IPS-18c (cell line): ENCODE data around the gene PRMT3.
"Not testable (repeated sequence)": the region's sequence is repeated elsewhere in the genome, so short reads cannot be mapped to it uniquely, and the experiment has no call there.

Experiments
- H3K4me3 ChIP-seq: 2 replicates; pipeline ENCODE4 v1.7.0; 2013; ENCODE audit warnings: low read depth, mild to moderate bottlenecking, low read length, moderate library complexity; ENCODE audit not compliant: insufficient read depth
- H3K9me3 ChIP-seq: one replicate; pipeline ENCODE4 v1.6.1; 2013; ENCODE audit warnings: mild to moderate bottlenecking, low read length, moderate library complexity; ENCODE audit not compliant: control insufficient read depth, insufficient read depth

The PRMT3 gene

DNA sequence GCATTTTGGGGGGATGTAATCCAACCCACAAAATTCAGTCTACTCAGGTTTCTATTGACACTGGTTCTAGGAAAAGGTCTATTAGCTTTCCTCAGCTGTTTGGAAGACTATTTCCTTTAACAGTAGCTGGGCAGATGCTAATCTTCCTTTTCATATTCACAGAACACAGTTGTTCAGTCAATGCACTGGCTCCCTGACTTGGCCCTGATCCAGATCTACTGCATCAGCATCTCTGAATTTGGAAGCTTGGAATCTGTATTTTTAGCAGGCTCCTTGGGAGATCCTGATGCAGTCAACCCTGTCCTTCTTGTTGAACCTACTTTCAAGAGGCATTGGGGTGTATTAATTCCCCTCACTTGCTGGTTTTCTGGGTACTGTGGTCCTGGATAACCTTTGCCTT, 17.7 kb upstream of the PRMT3 start:
- H3K4me3 ChIP-seq = no peak overlapping the region
- no peaks in the 10 kb centered on the region for H3K9me3 ChIP-seq

DNA sequence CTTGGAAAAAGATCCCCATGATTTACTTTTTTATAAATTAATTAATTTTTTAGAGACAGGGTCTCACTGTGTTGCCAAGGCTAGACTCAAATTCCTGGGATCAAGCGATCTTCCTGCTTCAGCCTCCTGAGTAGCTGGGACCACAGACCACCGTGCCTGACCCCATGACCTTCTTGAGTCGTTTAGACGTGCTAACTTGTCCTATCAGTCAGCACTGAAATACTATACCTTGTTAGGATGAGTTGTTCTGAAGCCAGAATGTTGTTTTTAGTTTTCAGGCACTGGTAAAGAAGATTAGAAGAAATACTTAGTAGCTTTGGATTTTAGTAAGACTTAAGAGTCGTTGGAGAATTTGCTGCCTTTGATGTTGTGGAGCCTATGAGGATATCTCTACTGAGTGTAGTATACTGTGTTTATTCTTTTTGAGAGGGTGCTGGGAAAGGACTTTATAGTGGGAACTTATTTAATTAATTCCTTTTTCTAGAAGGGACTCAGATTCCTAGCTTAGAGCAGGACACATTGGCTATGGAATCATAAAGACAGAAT, 15.4 kb upstream of the PRMT3 start:
- H3K4me3 ChIP-seq = no peak overlapping the region
- H3K9me3 ChIP-seq = no peaks in the 10 kb centered on the region

DNA sequence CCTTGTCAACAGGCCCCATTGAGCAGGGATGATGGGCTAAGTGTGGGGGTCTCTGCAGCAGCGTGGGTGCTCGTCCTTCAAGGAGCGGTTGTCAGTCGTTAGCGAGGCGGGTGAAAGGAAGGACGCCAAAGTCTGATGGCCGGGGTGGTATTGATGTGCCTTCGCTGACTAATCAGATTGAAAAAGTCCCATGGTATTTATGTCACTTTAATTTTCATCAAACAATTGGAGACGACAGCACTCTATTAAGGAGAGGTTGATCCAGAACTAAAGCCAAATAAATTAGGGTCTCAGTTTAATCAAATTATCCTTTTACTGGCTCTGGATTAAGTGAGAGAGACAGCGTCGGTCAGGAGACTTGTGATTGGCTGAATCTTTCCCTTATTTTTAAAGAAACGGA, 14.4 kb upstream of the PRMT3 start:
- H3K4me3 ChIP-seq = no peak overlapping the region
- H3K9me3 ChIP-seq = no peaks in the 10 kb centered on the region

- Histone ChIP-seq H3K9me3 (no peaks in the 10 kb centered on the region), H3K4me3 (no peak overlapping the region)
Observed at GRCh38 chr11:20373568-20374209, 13.8 kb upstream of the PRMT3 start.

GRCh38 chr11:20374741-20375300, 12.7 kb upstream of the PRMT3 start:
- Histone ChIP-seq H3K9me3 (no peaks in the 10 kb centered on the region), H3K4me3 (no peak overlapping the region)

DNA sequence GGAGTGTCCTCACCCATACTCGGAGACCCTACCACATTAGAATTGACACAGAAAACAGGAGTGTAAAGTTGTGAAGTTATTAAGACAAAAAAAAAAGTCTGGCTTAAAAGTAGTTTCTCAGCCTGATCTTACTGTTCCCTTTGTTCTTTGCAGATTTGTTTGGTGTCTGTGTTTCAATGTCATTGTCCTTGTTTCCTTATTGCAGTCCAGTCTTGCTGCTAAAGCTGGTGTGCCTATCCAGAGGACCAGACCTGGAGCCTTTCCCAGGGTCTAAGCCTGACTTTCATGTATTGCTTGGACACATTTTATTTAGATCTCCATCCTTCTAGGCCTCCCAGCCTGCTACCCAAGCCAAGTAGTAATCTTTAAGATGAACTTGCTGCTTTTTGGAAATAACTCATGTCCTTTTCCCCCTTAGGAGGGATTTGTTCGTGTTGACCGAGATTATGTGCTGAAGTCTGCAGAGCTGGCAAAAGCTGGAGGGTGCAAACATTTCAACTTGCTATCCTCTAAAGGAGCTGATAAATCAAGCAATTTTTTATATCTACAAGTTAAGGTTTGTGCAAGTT, 11.3 kb upstream of the PRMT3 start:
- Histone ChIP-seq H3K4me3 (no peak overlapping the region), H3K9me3 (no peaks in the 10 kb centered on the region)

- not testable (repeated sequence) for H3K4me3 ChIP-seq, H3K9me3 ChIP-seq
Observed at GRCh38 chr11:20385996-20386395, 1.5 kb upstream of the PRMT3 start.

DNA sequence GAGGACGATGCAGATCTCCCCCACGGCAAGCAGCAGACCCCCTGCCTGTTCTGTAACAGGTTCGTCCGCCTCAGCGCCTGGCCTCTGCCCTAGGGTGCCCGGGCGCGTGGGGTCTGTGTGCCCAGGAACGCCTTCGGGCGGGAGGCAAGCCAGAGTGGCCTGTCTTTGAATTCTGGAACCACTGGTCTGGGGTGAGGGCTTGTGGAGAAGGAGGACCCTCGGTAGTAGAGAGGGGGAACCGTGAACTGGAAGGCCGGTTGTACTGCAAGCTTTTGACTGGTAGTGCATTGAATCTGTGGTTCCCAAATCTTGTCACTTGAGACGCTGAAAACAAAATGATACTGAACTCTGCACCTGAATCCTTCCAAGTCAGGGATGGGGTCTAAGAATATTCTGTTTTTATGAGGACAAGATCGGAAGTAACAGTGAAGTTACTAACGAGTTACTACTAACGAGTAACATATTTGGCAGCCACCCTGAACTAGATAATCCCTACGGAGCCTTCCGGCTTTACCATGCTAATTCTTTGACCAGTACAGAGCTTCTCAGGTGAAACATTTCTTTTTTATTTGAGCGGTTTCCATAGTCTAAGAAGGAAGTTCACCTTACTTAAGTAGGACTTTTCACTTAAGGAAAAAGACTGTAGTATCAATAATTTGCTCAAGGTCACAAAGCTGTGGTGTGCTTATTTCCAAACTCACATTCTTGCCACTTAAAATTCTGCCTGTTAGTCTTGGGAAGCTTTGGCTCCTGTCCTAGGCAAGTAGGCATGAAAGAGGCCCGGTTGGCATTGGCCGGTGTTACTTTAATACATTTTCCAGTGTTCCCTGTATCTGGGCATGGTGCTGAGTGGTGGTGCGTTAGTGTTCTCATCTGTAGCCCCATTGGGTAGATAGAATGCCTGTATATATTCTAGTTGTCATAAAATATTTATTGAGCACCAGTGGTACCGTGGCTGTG, 860 bp downstream of the PRMT3 start:
- no peaks in the 10 kb centered on the region for H3K9me3 ChIP-seq
- peak overlapping the region; percentile 94 for H3K4me3 ChIP-seq

DNA sequence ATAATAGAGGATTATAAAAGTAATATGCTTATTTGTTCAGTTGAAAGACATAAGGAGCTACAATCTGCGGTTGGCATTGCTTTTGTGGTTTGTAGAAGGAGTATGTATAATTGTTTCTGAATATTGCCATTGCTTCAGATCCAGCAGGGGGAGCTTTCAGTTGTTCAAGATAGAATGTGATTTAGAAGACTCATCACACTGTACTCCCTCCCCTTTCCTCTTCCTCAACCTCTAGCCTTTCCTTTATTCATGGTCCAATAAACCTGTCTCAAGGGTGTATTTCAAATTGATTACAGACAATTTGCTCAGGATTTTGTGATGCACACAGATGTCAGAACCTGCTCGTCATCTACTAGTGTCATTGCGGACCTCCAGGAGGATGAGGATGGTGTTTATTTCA, 9.8 kb downstream of the PRMT3 start:
- H3K4me3 ChIP-seq = no peak overlapping the region

DNA sequence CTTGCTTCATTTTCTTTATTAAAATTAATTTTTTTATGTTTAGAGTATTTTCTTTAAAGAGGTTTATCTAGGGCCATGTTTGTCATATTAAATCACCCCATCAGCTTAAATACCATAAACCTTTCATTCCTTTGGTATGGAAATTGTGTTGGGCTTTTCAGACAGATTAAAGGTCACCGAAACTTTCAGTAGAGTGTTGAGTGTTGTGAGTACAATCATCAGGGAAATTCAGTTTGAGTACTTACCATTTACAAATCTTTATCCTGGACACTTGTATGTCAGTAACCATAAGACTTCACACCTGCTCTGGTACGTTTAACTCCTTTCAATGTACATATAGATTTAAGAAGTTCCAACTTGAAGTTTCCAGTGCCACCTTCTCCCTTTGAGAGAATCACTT, 12.0 kb downstream of the PRMT3 start:
- H3K9me3 ChIP-seq = no peaks in the 10 kb centered on the region
- H3K4me3 ChIP-seq = no peak overlapping the region

More for the DNA sequence above, 9.8 kb downstream of the PRMT3 start:
- no peaks in the 10 kb centered on the region for H3K9me3 ChIP-seq

DNA sequence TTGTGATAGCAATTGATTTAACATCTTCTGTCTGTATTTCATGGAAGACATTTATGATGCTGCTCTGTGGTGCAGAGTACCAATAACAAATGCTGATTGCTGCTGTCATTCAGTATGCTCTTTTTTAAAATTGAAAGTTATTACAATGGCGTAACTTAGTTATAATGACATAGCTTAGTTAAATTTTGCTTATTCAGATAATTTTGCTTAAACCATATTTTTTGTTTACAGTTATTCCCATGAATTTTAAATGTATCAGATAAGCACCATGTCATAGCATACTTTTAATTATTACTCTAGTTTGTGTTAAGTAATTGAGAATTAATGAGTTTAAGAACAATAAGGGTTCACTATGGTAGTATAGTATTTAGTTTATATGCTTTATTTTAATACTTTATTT, 15.5 kb downstream of the PRMT3 start:
- Histone ChIP-seq H3K4me3 (no peak overlapping the region), H3K9me3 (no peaks in the 10 kb centered on the region)

DNA sequence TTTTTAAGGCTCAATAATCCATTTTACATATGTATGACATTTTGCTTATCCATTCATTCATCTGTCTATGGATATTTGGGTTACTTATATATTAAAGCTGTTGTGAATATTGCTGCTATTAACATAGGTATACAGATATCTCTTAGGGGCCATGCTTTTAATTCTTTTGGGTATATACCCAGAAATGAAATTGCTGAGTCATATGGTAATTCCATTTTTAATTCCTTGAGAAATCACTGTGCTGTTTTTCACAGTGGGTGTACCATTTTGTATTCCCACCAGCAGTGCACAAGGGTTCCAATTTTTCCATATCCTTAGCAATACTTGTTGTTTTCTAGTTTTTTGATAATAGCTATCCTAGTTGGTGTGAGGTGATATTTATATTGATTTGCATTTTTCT, 19.0 kb downstream of the PRMT3 start:
- no peaks in the 10 kb centered on the region for H3K9me3 ChIP-seq
- H3K4me3 ChIP-seq = no peak overlapping the region

GRCh38 chr11:20407344-20407743, 19.8 kb downstream of the PRMT3 start:
- Histone ChIP-seq H3K9me3 (no peaks in the 10 kb centered on the region), H3K4me3 (no peak overlapping the region)

DNA sequence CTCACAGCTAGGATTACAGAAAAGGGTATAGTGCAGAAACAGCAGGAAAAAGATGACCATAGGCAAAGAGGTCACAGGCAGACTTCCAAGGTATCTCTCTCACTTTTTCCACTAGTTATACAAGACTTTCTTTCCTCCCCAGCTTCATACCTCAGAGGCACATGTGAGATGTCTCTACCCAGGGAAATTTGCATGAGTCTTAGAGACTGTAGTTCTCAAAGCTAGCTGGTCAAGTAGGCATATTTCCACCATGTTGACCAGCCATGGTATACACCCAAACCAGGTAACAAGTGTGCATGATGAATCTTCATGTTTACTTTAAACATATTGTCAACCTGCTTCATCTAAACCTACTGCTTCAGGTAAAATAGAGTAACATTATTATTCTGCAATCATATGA, 27.9 kb downstream of the PRMT3 start:
- H3K4me3 ChIP-seq = no peak overlapping the region
- no peaks in the 10 kb centered on the region for H3K9me3 ChIP-seq

DNA sequence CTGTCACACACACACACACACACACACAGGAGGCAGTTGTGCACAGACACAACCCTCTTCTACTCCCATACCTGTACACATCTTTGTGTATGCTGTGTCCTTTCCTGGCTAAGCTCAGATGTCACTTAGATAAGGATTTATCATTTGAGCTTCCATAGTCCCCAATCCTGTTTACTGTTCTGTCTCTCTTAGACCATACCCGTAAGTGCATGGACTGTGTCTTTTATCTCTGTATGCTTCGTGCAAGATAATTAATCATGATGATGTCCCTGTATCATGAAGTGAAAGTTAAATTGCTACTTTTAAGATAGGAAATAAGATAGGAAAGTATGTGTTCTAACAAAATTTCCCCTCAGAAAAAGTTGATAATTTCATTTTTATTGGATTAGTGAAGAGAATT, 30.3 kb downstream of the PRMT3 start:
- H3K9me3 ChIP-seq = no peaks in the 10 kb centered on the region
- no peak overlapping the region for H3K4me3 ChIP-seq

GRCh38 chr11:20421946-20422345, 34.4 kb downstream of the PRMT3 start:
- no peaks in the 10 kb centered on the region for H3K9me3 ChIP-seq
- no peak overlapping the region for H3K4me3 ChIP-seq

- no peak overlapping the region for H3K4me3 ChIP-seq
- H3K9me3 ChIP-seq = no peaks in the 10 kb centered on the region
Observed at GRCh38 chr11:20429216-20429615, 41.7 kb downstream of the PRMT3 start.

GRCh38 chr11:20438637-20439036, 51.1 kb downstream of the PRMT3 start:
- H3K4me3 ChIP-seq = no peak overlapping the region
- H3K9me3 ChIP-seq = peaks cover 2% of the 10 kb centered on the region
